Heart right ventricle (tissue), 16 donors: ENCODE results near the gene MYO1C. TPM values are rescaled to one million over a fixed set of nuclear protein-coding genes. Genes with fewer than 3 reads are reported as not detected.
"Not testable (repeated sequence)": the region's sequence is repeated elsewhere in the genome, so short reads cannot be mapped to it uniquely, and the experiment has no call there.

Experiments
- ATAC-seq, 8 donors: fragments of 200-7000 bp; cut with Tn5 transposase; one replicate each; pipeline ENCODE4 v1.9.1; 2020; ENCODE audit warnings: mild to moderate bottlenecking in 8 of 8, moderate library complexity in 8 of 8, moderate number of reproducible peaks in 1 of 8
- DNase-seq, 2 donors: peaks; one replicate each; pipeline ENCODE4 v3.0.0-alpha.2; 2020
- H3K27ac ChIP-seq, 10 donors: fragments of 200-600 bp; sonication (generic) in 2 of 10; one replicate each; pipeline versions ENCODE4 v1.5.0 to v1.8.0; 2020 to 2022; ENCODE audit warnings: mild to moderate bottlenecking in 3 of 10
- H3K27me3 ChIP-seq, 7 donors: fragments of 200-600 bp; one replicate each; pipeline ENCODE4 v1.8.0; 2021 to 2022; ENCODE audit warnings: mild to moderate bottlenecking in 2 of 7
- H3K36me3 ChIP-seq, 9 donors: fragments of 200-600 bp; sonication (generic) in 1 of 9; one replicate each; pipeline versions ENCODE4 v1.5.0 to v1.8.0; 2020 to 2022; ENCODE audit warnings: mild to moderate bottlenecking in 2 of 9
- H3K4me1 ChIP-seq, 9 donors: fragments of 200-600 bp; sonication (generic) in 1 of 9; one replicate each; pipeline versions ENCODE4 v1.5.0 to v1.8.0; 2020 to 2022; ENCODE audit warnings: mild to moderate bottlenecking in 4 of 9
- H3K4me3 ChIP-seq, 10 donors: fragments of 200-600 bp; sonication (generic) in 2 of 10; one replicate each; pipeline versions ENCODE4 v1.5.0 to v1.8.0; 2020 to 2022; ENCODE audit warnings: mild to moderate bottlenecking in 7 of 10, moderate library complexity in 2 of 10
- H3K9me3 ChIP-seq, 11 donors: fragments of 200-600 bp in 10 of 11; sonication (generic) in 2 of 11; one replicate each; pipeline versions ENCODE4 v1.5.0 to v1.8.0; 2013 to 2022; ENCODE audit warnings: mild to moderate bottlenecking in 2 of 11, control low read depth in 1 of 11, moderate library complexity in 1 of 11
- WGBS, 2 donors: extraction: QIAGEN DNeasy Blood & Tissue Kit; methylation state at CpG; one replicate each; pipeline ENCODE4 v1.1.7; 2013; ENCODE audit warnings: inconsistent platforms in 1 of 2; 5-methylcytosine and 5-hydroxymethylcytosine counted together
- intact Hi-C, 10 donors: fragments of 100-400 bp; cut with DNase I; formaldehyde crosslinking; loops; one replicate each; pipeline versions ENCODE4 v1.11.1 to v1.14.2; 2022
- polyA plus RNA-seq, 2 donors: library from polyadenylated mRNA; stranded (reverse); fragments of 200-250 nt; gene quantifications; one replicate each; pipeline ENCODE4 v1.2.3, GENCODE V29; 2013
- total RNA-seq, 10 donors: library from RNA; stranded (reverse); fragmentation: NEBNext Ultra II Directional in 3 of 10; extraction: Animal tissue kit (Norgen Biotek cat#: 25700) in 3 of 10; gene quantifications; one replicate each; pipeline versions ENCODE4 v1.2.1 to v1.2.4, GENCODE V29; 2021 to 2023
- TF ChIP-seq, protein P1 (sequence below), 9 donors: fragments of 200-600 bp; sonication (generic) in 2 of 9; IDR thresholded peaks; one replicate each; pipeline versions ENCODE4 v1.5.0 to v1.8.0; 2021 to 2022; ENCODE audit warnings: antibody characterized with exemption in 9 of 9, mild to moderate bottlenecking in 5 of 9, moderate library complexity in 1 of 9
- donor health status: Arrhythmogenic right ventricular cardiomyopathy.
- donor health status: ischemic (EF 13 %, LVEDD 7.1; RV severe dilation, severe dysfunction).
- donor health status: healthy with polysubstance abuse.
- donor health status: DM: no; HTN: yes; CAD: no.
- donor health status: DM: no; HTN: no; CAD: no.
- donor health status: ischemic (EF 25% LVEDD 6.9; RV normal size, moderate dysfunction).
- donor health status: ischemic (EF 25% LVEDD 5.7; RV mildly dilated, moderate dysfunction).
- donor health status: healthy.
- donor health status: DM: yes; HTN: yes; CAD: no.
- donor health status: Ischemic cardiomyopathy.
- donor health status: ischemic (EF 35%, LVEDD 5.7; RV mildly dilated, moderate dysfunction).
- donor health status: nonischemic (EF 11% LVEDD 7.7; RV severe dilation, severe dysfunction).
- donor health status: DM: yes; HTN: yes; CAD: no.
- donor health status: PGD.
- donor health status: ischemic (EF 29% LVEDD 5.4; RV normal size, mild dysfunction).
- donor health status: nonischemic (EF 23%, LVEDD 6.1; RV moderate dilation, normal function).

MYO1C gene
- total and polyA plus RNA-seq, 12 donors, result 101 to 229 (median 169) TPM

DNA sequence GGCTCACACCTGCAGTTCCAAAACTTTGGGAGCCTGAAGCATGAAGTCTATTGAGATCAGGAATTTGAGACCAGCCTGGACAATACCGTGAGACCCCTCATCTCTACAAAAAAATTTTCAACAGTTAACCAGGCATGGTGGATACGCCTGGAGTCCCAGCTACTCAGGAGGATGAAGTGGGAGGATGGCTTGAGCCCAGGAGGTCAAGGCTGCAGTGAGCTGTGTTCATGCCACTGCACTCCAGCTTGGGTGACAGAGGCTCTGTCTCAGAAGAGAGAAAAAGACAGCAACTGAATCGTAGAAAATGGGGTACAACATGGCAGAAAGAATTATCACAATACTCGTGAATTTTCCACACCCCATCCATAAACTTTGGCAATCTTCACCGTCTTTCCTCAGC, 39.6 kb downstream of the MYO1C start:
- TF ChIP-seq, protein P1, sequence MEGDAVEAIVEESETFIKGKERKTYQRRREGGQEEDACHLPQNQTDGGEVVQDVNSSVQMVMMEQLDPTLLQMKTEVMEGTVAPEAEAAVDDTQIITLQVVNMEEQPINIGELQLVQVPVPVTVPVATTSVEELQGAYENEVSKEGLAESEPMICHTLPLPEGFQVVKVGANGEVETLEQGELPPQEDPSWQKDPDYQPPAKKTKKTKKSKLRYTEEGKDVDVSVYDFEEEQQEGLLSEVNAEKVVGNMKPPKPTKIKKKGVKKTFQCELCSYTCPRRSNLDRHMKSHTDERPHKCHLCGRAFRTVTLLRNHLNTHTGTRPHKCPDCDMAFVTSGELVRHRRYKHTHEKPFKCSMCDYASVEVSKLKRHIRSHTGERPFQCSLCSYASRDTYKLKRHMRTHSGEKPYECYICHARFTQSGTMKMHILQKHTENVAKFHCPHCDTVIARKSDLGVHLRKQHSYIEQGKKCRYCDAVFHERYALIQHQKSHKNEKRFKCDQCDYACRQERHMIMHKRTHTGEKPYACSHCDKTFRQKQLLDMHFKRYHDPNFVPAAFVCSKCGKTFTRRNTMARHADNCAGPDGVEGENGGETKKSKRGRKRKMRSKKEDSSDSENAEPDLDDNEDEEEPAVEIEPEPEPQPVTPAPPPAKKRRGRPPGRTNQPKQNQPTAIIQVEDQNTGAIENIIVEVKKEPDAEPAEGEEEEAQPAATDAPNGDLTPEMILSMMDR (IDR thresholded peaks at IDR 0.05), result no peak
- Histone ChIP-seq H3K27ac (peak overlapping the region in 2 of 10 donors; percentile 1 to 97), H3K27me3 (no peaks in the 10 kb centered on the region), H3K4me1 (peaks cover 21 to 83% (median 68%) of the 10 kb centered on the region in 9 donors), H3K36me3 (peaks cover 0 to 40% (median 0%) of the 10 kb centered on the region in 9 donors), H3K4me3 (no peak overlapping the region), H3K9me3 (no peaks in the 10 kb centered on the region)
- no peak for ATAC-seq
- 49 to 51% methylated on average over 5 of the region's 5 CpGs for WGBS, 2 donors
- intact Hi-C loops, result loop anchor here in 6 of 10 donors (5.0 to 10.0 kb wide), 4 partner anchors 58 to 88 kb away; partner anchors contain the start of gene INPP5K (in 3 of the 6)
- peak in 1 of 2 donors; percentile 1 for DNase-seq

DNA sequence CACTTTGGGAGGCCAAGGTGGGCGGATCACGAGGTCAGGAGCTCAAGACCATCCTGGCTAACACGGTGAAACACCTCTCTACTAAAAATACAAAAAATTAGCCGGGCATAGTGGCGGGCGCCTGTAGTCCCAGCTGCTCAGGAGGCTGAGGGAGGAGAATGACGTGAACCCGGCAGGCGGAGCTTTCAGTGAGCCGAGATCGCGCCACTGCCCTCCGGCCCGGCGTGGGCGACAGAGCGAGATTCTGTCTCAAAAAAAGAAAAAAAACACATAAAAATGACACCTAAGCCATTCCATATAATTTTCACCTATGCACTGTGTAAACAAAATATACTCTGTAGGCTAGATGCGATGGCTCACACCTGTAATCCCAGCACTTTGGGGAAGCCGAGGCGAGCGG, 42.2 kb downstream of the MYO1C start:
- peak overlapping the region in 1 of 10 donors; percentile 15 for H3K27ac ChIP-seq
- not testable (repeated sequence) for H3K9me3 ChIP-seq, H3K27me3 ChIP-seq, ATAC-seq, H3K4me3 ChIP-seq
- H3K4me1 ChIP-seq, result peaks cover 22 to 94% (median 86%) of the 10 kb centered on the region in 9 donors
- WGBS, 2 donors, result 94 to 95% methylated on average over 20 to 21 of the region's 21 CpGs
- intact Hi-C loops, result loop anchor here in 6 of 10 donors (5.0 to 10.0 kb wide), 4 partner anchors 55 to 85 kb away; partner anchors contain the start of gene INPP5K (in 3 of the 6)
- peak in 1 of 2 donors; percentile 3 for DNase-seq
- peaks cover 0 to 45% (median 0%) of the 10 kb centered on the region in 9 donors for H3K36me3 ChIP-seq

DNA sequence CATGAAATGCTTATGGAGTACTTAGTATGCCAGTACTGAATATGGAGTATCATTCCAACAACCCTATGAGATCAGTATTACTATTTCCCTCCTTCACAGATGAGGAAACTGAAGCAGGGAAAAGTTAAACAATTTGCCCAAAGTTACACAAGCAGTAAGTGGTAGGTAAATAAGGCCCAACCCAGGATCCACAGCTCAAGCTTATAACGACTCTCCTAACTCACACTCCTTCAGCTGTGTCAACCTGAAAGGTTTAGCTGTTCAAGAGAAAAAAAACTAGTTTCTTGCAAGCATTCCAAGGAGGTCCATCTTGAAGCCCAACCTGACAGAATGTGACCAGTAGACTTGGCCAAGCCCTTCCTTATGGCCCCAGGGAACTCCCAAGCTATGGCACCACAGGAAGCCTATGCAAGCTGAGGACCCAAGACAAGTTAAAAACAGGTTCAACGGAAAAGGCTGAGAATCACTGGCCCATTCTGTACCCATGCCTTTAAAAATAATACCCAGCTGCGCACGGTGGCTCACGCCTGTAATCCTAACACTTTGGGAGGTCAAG, 43.0 kb downstream of the MYO1C start:
- intact Hi-C loops, result loop anchor here in 1 of 10 donors (5.0 kb wide), 1 partner anchor 77 kb away; no protein-coding TSS in a partner anchor

DNA sequence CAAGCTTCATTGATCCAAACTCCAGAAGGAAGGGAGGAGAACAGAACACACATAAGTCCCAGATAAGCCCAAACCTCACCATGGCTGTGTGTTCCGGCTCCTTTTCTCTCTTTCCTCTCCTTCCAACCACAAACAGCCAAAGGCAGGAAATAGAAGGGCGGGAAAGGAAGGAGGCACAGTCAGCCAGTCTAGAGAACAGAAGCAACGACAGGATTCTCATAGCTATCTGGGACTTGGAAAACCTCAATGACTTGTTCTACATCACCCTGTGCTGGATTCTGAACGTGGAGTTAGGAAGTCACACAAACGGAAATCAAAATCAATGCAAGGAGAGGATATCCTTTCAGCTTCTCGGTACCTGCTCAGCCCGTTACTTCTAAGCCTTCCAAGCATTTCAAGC, 45.4 kb downstream of the MYO1C start:
- peaks cover 0 to 50% (median 0%) of the 10 kb centered on the region in 9 donors for H3K36me3 ChIP-seq
- H3K4me1 ChIP-seq, result peaks cover 9 to 69% (median 61%) of the 10 kb centered on the region in 9 donors
- peak overlapping the region in 4 of 10 donors; percentile 2 to 17 (median 14) for H3K4me3 ChIP-seq
- H3K27me3 ChIP-seq, result no peaks in the 10 kb centered on the region
- TF ChIP-seq, protein P1 (IDR thresholded peaks at IDR 0.05), result no peak
- ATAC-seq (peak; percentile 18 to 86 (median 56)), DNase-seq (no peak)
- H3K9me3 ChIP-seq, result no peaks in the 10 kb centered on the region
- intact Hi-C loops, result loop anchor here in 1 of 10 donors (5.0 kb wide), 1 partner anchor 75 kb away; no protein-coding TSS in a partner anchor
- peak overlapping the region; percentile 16 to 87 (median 63) for H3K27ac ChIP-seq
- 50 to 57% methylated on average over 7 of the region's 7 CpGs for WGBS, 2 donors

More for the DNA sequence above, 43.0 kb downstream of the MYO1C start:
- H3K9me3 ChIP-seq, result no peaks in the 10 kb centered on the region
- peaks cover 18 to 90% (median 84%) of the 10 kb centered on the region in 9 donors for H3K4me1 ChIP-seq
- ATAC-seq (no peak), DNase-seq (no peak)
- H3K4me3 ChIP-seq, result no peak overlapping the region
- 87 to 89% methylated on average over 5 of the region's 5 CpGs for WGBS, 2 donors
- H3K36me3 ChIP-seq, result peaks cover 0 to 46% (median 0%) of the 10 kb centered on the region in 9 donors
- H3K27ac ChIP-seq, result peak overlapping the region in 1 of 10 donors; percentile 87
- TF ChIP-seq, protein P1 (IDR thresholded peaks at IDR 0.05), result no peak
- H3K27me3 ChIP-seq, result no peaks in the 10 kb centered on the region
